ENCODE data around the gene FUT2. TPM values are rescaled to one million over a fixed set of nuclear protein-coding genes. Genes with fewer than 3 reads are reported as not detected.

Gene FUT2
- total RNA-seq, 1 experiment from 2014 or later: not detected

DNA sequence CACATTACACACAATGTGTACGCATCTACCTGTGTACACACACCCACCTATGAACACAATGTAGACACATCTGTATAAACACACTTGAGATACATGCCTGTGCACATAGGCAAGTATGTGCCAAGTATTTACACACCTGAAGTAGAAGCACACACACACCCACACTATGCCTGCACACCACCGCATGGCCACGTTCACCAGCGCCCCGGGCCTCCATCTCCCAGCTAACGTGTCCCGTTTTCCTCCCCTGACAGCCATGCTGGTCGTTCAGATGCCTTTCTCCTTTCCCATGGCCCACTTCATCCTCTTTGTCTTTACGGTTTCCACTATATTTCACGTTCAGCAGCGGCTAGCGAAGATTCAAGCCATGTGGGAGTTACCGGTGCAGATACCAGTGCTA, 6.9 kb downstream of the FUT2 start:
- Histone ChIP-seq H3K9ac (ENCODE audit: low read length) (no peak overlapping the region), H4K20me1 (ENCODE audit: insufficient read depth, low read depth, low read length) (no peaks in the 10 kb centered on the region)

DNA sequence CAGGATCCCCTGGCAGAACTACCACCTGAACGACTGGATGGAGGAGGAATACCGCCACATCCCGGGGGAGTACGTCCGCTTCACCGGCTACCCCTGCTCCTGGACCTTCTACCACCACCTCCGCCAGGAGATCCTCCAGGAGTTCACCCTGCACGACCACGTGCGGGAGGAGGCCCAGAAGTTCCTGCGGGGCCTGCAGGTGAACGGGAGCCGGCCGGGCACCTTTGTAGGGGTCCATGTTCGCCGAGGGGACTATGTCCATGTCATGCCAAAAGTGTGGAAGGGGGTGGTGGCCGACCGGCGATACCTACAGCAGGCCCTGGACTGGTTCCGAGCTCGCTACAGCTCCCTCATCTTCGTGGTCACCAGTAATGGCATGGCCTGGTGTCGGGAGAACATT, 7.5 kb downstream of the FUT2 start:
- no peak overlapping the region for H2AFZ ChIP-seq (ENCODE audit: low read length)
- no peak overlapping the region for H3K9ac ChIP-seq (ENCODE audit: low read length)
- no peak overlapping the region for H3K4me2 ChIP-seq (ENCODE audit: low read depth, low read length, poor library complexity, severe bottlenecking)
- no peaks in the 10 kb centered on the region for H4K20me1 ChIP-seq (ENCODE audit: insufficient read depth, low read depth, low read length)
- H3K27ac ChIP-seq (ENCODE audit: low read length): no peak overlapping the region
- no peaks in the 10 kb centered on the region for H3K4me1 ChIP-seq (ENCODE audit: low read length)
- no peaks in the 10 kb centered on the region for H3K79me2 ChIP-seq (ENCODE audit: low read length)
- no peak for DNase-seq
- H3K9me3 ChIP-seq (ENCODE audit: low read length): no peaks in the 10 kb centered on the region
- H3K36me3 ChIP-seq (ENCODE audit: insufficient read depth, low read length): no peaks in the 10 kb centered on the region
- H3K4me3 ChIP-seq (ENCODE audit: low read length): no peak overlapping the region
- H3K27me3 ChIP-seq (ENCODE audit: low read length): no peaks in the 10 kb centered on the region
- H3K9me2 ChIP-seq (replicated peaks; ENCODE audit: insufficient read depth, low read length): no peaks in the 10 kb centered on the region

More for the DNA sequence above, 6.9 kb downstream of the FUT2 start:
- H3K9me3 ChIP-seq (ENCODE audit: low read length): no peaks in the 10 kb centered on the region
- H3K4me3 ChIP-seq (ENCODE audit: low read length): no peak overlapping the region
- H3K4me2 ChIP-seq (ENCODE audit: low read depth, low read length, poor library complexity, severe bottlenecking): no peak overlapping the region
- H3K9me2 ChIP-seq (replicated peaks; ENCODE audit: insufficient read depth, low read length): no peaks in the 10 kb centered on the region
- no peaks in the 10 kb centered on the region for H3K36me3 ChIP-seq (ENCODE audit: insufficient read depth, low read length)
- H3K27ac ChIP-seq (ENCODE audit: low read length): no peak overlapping the region
- H2AFZ ChIP-seq (ENCODE audit: low read length): no peak overlapping the region
- H3K4me1 ChIP-seq (ENCODE audit: low read length): no peaks in the 10 kb centered on the region
- no peaks in the 10 kb centered on the region for H3K79me2 ChIP-seq (ENCODE audit: low read length)
- no peak for DNase-seq
- no peaks in the 10 kb centered on the region for H3K27me3 ChIP-seq (ENCODE audit: low read length)

DNA sequence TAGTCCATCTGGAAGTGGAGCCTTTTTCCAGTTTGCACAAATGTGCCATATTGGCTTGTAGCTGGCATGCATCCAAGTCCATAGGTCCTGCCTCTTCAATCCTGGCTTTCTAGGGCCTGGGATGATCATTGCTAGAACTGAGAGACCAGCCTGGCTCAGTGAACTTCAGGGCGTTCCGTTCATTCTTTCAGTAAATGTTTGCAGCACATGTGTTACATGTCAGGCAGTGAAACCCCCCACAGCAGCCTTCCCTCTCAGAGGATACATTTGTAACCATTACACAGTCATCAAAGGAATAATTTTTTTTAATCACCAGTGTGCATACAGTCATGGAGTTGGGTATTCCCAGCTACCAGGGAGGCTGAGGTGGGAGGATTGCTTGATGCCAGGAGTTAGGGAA, 9.7 kb downstream of the FUT2 start:
- DNase-seq: no peak
- H3K79me2 ChIP-seq (ENCODE audit: low read length): no peaks in the 10 kb centered on the region

DNA sequence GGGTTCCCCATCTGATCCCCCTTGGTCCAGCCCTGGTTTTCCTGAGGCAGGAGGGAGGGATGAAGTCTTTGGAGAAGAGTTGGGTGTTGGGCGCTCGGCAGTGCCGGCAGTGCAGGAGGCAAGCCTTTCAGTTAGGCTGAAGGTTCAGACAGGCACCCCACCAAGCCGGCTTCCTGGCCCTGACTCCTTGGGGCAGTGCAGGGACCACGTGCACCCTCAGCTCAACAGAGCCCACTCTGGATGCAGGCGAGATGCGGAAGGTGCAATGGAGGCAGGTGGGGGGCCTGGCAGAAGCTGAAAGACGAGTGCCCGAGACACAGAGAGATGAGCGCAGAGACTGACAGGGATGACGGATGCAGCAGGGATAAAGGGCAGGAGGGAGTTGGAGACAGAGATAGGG, 12.7 kb downstream of the FUT2 start:
- Histone ChIP-seq H4K20me1 (ENCODE audit: insufficient read depth, low read depth, low read length) (no peaks in the 10 kb centered on the region), H3K4me2 (ENCODE audit: low read depth, low read length, poor library complexity, severe bottlenecking) (no peak overlapping the region), H3K36me3 (ENCODE audit: insufficient read depth, low read length) (no peaks in the 10 kb centered on the region), H3K4me1 (ENCODE audit: low read length) (peaks cover 8% of the 10 kb centered on the region), H3K9me3 (ENCODE audit: low read length) (peaks cover 5% of the 10 kb centered on the region), H3K9ac (ENCODE audit: low read length) (no peak overlapping the region), H3K9me2 (replicated peaks; ENCODE audit: insufficient read depth, low read length) (no peaks in the 10 kb centered on the region), H3K27me3 (ENCODE audit: low read length) (no peaks in the 10 kb centered on the region), H3K79me2 (ENCODE audit: low read length) (peaks cover 9% of the 10 kb centered on the region; the same call in 1 of the 2 replicates), H2AFZ (ENCODE audit: low read length) (no peak overlapping the region), H3K27ac (ENCODE audit: low read length) (no peak overlapping the region), H3K4me3 (ENCODE audit: low read length) (no peak overlapping the region)
- no peak for DNase-seq

More for the DNA sequence above, 9.7 kb downstream of the FUT2 start:
- H3K4me2 ChIP-seq (ENCODE audit: low read depth, low read length, poor library complexity, severe bottlenecking): no peak overlapping the region
- H4K20me1 ChIP-seq (ENCODE audit: insufficient read depth, low read depth, low read length): no peaks in the 10 kb centered on the region
- H3K27ac ChIP-seq (ENCODE audit: low read length): no peak overlapping the region
- no peaks in the 10 kb centered on the region for H3K9me3 ChIP-seq (ENCODE audit: low read length)
- H3K27me3 ChIP-seq (ENCODE audit: low read length): no peaks in the 10 kb centered on the region
- no peaks in the 10 kb centered on the region for H3K4me1 ChIP-seq (ENCODE audit: low read length)
- H3K4me3 ChIP-seq (ENCODE audit: low read length): no peak overlapping the region
- no peak overlapping the region for H3K9ac ChIP-seq (ENCODE audit: low read length)
- H2AFZ ChIP-seq (ENCODE audit: low read length): no peak overlapping the region
- no peaks in the 10 kb centered on the region for H3K36me3 ChIP-seq (ENCODE audit: insufficient read depth, low read length)
- no peaks in the 10 kb centered on the region for H3K9me2 ChIP-seq (replicated peaks; ENCODE audit: insufficient read depth, low read length)

DNA sequence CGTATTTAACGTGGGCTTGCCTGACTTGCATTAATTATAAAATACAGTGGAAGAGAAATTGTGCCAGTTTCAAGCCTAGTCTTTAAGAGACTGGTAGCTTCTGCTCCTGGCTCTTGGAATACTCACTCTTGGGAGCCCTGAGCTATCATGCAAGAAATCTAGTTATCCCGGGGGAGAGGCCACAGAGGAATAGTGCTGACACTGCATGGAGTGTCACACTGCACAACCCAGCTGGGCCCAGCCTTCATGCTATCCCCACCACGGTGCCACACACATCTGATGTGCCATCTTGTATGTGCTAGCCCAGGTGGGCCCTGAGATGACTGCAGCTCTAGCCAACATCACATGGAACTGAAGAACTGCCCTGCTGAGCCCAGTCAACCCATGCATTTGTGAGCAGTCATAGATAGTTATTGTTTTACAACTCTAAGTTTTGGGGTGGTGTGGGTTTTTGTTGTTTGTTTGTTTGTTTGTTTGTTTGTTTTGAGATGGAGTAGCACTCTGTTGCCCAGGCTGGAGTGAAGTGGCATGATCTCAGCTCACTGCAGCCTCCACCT, 15.4 kb downstream of the FUT2 start:
- Histone ChIP-seq H3K9me2 (replicated peaks; ENCODE audit: insufficient read depth, low read length) (no peaks in the 10 kb centered on the region), H3K4me1 (ENCODE audit: low read length) (peaks cover 21% of the 10 kb centered on the region), H2AFZ (ENCODE audit: low read length) (no peak overlapping the region), H3K27me3 (ENCODE audit: low read length) (no peaks in the 10 kb centered on the region), H3K9me3 (ENCODE audit: low read length) (peaks cover 5% of the 10 kb centered on the region), H4K20me1 (ENCODE audit: insufficient read depth, low read depth, low read length) (no peaks in the 10 kb centered on the region), H3K4me2 (ENCODE audit: low read depth, low read length, poor library complexity, severe bottlenecking) (no peak overlapping the region), H3K79me2 (ENCODE audit: low read length) (peaks cover 9% of the 10 kb centered on the region; the same call in 1 of the 2 replicates), H3K9ac (ENCODE audit: low read length) (no peak overlapping the region), H3K27ac (ENCODE audit: low read length) (no peak overlapping the region), H3K4me3 (ENCODE audit: low read length) (no peak overlapping the region), H3K36me3 (ENCODE audit: insufficient read depth, low read length) (no peaks in the 10 kb centered on the region)
- no peak for DNase-seq

DNA sequence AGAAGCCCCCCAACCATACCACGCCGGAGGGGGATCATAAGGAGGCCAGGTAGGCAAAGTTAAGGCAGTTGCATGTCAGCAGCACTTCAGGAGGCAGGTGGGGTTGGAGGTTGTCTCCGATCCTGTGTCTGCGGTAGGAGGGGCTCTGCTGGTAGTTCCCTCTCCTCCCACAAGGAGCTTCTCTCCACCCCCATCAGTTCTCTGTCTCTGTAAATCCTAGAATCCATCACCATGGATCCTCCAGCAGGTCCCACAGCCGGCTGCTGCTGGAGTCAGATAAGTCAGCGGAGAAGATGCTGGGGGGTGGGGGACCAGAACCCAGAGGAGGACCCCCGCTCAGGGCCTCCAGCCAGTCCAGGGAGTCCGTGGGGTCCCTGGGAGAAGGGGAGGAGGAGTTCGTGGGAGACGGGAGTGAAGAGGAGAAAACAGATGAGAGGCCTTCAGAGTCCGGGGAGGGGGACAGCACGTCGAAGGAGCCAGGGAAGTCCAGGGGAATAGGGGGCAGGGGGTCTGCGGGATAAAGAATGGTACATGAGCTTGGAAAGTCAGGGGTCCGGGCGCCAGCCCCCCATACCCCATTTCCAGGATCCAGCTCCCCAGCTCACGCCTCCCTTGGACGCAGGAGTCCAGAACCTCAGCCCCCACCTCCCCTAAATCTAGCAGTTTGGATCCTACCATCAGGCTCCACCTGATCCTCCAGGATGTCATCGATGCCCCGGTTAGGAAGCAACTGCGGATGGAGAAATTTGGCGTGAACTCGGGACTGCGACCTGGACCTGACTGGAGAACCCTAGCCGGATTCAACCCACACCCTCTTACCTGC, 17.5 kb downstream of the FUT2 start:
- H4K20me1 ChIP-seq (ENCODE audit: insufficient read depth, low read depth, low read length): no peaks in the 10 kb centered on the region
- peaks cover 21% of the 10 kb centered on the region for H3K4me1 ChIP-seq (ENCODE audit: low read length)
- H3K79me2 ChIP-seq (ENCODE audit: low read length): peaks cover 9% of the 10 kb centered on the region; the same call in 1 of the 2 replicates
- peaks cover 5% of the 10 kb centered on the region for H3K9me3 ChIP-seq (ENCODE audit: low read length)
- DNase-seq: no peak
- H3K4me3 ChIP-seq (ENCODE audit: low read length): peak overlapping the region; percentile 77
- no peak overlapping the region for H3K27ac ChIP-seq (ENCODE audit: low read length)
- H3K36me3 ChIP-seq (ENCODE audit: insufficient read depth, low read length): no peaks in the 10 kb centered on the region
- no peaks in the 10 kb centered on the region for H3K27me3 ChIP-seq (ENCODE audit: low read length)
- peak overlapping the region; percentile 71 for H3K4me2 ChIP-seq (ENCODE audit: low read depth, low read length, poor library complexity, severe bottlenecking)
- peak overlapping the region; percentile 45 for H2AFZ ChIP-seq (ENCODE audit: low read length)
- H3K9me2 ChIP-seq (replicated peaks; ENCODE audit: insufficient read depth, low read length): no peaks in the 10 kb centered on the region
- peak overlapping the region; percentile 78 for H3K9ac ChIP-seq (ENCODE audit: low read length)

DNA sequence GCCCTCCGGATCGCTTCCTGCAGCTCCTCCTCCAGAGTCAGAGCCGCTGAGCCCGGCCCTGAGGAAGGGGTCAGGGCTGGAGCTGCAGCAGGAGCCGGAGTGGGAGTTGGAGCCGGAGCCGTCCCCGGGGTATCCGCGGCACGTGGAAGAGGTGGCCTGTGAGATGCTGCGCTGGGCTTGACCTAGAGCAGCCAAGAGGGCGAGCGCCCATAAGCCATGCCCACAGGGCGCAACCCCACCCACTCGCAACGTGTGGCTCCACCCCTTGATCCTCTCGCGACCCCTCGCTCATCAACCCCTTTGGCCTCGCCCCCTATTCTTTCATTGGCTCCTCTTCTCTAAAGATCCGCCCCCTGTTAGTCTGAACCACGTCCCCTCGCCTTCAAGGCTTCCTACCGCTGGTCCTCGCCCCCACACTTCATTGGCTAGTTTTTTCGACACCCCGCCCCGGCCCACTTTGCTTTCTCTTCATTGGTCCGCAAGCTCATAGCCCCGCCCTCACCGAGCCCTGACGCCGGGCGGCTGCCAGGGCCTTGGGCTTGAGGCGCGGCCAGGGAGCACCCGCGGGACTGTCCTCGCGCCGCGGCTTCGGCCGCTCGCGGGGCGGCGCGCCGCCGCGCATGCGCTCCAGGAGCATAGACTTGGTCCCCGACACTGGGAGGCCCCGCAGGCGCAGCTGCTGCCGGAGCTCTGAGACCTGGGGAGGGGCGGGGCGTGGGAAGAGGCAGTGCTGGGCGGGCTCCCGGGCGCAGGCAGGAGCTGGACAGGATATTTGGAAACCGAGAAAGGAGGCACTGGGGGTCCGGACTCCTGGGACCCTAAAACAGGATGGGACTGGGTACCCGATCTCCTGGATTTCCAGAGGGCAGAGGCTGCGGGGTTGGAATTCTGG, 18.3 kb downstream of the FUT2 start:
- Histone ChIP-seq H2AFZ (ENCODE audit: low read length) (peak overlapping the region; percentile 45), H3K9ac (ENCODE audit: low read length) (peak overlapping the region; percentile 96), H4K20me1 (ENCODE audit: insufficient read depth, low read depth, low read length) (no peaks in the 10 kb centered on the region), H3K27ac (ENCODE audit: low read length) (peak overlapping the region; percentile 35), H3K36me3 (ENCODE audit: insufficient read depth, low read length) (no peaks in the 10 kb centered on the region), H3K79me2 (ENCODE audit: low read length) (peaks cover 9% of the 10 kb centered on the region; the same call in 1 of the 2 replicates), H3K4me1 (ENCODE audit: low read length) (peaks cover 21% of the 10 kb centered on the region), H3K9me2 (replicated peaks; ENCODE audit: insufficient read depth, low read length) (no peaks in the 10 kb centered on the region), H3K27me3 (ENCODE audit: low read length) (no peaks in the 10 kb centered on the region), H3K9me3 (ENCODE audit: low read length) (peaks cover 5% of the 10 kb centered on the region), H3K4me3 (ENCODE audit: low read length) (peak overlapping the region; percentile 80), H3K4me2 (ENCODE audit: low read depth, low read length, poor library complexity, severe bottlenecking) (peak overlapping the region; percentile 100)
- peak; percentile 100 for DNase-seq

All from Karpas-422 (cell line).